Measurements from ENCODE around the gene TMEM167A.

- TF ChIP-seq, protein P1, sequence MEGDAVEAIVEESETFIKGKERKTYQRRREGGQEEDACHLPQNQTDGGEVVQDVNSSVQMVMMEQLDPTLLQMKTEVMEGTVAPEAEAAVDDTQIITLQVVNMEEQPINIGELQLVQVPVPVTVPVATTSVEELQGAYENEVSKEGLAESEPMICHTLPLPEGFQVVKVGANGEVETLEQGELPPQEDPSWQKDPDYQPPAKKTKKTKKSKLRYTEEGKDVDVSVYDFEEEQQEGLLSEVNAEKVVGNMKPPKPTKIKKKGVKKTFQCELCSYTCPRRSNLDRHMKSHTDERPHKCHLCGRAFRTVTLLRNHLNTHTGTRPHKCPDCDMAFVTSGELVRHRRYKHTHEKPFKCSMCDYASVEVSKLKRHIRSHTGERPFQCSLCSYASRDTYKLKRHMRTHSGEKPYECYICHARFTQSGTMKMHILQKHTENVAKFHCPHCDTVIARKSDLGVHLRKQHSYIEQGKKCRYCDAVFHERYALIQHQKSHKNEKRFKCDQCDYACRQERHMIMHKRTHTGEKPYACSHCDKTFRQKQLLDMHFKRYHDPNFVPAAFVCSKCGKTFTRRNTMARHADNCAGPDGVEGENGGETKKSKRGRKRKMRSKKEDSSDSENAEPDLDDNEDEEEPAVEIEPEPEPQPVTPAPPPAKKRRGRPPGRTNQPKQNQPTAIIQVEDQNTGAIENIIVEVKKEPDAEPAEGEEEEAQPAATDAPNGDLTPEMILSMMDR (IDR thresholded peaks at IDR 0.05) = no peak
- no peak for TF ChIP-seq POLR2A (IDR thresholded peaks at IDR 0.05)
Observed at GRCh38 chr5:83058726-83059125, 18.5 kb downstream of the TMEM167A start.
